NCI-H345 treated with DMSO at 0.1 percent for 48 hours (cell line): ENCODE data around the gene KCNH1.
A peak's percentile ranks its signal among the peaks of the same experiment; 100 is the strongest.

Source experiments
- DNase-seq: peaks from one replicate; lab custom pipeline; 2025; ENCODE audit not compliant: unreplicated experiment; lab: John Stamatoyannopoulos, UW

KCNH1 gene

GRCh38 chr1:210920716-210921694, 212.9 kb downstream of the KCNH1 start:
- no peak for DNase-seq

- no peak for DNase-seq
Observed at GRCh38 chr1:210920258-210920657, 213.7 kb downstream of the KCNH1 start.

GRCh38 chr1:210918893-210919292, 215.1 kb downstream of the KCNH1 start:
- DNase-seq: no peak

GRCh38 chr1:210917560-210918169, 216.3 kb downstream of the KCNH1 start:
- DNase-seq: no peak

- no peak for DNase-seq
Observed at GRCh38 chr1:210916548-210916947, 217.4 kb downstream of the KCNH1 start.

GRCh38 chr1:210915890-210916507, 217.9 kb downstream of the KCNH1 start:
- no peak for DNase-seq

GRCh38 chr1:210912752-210913151, 221.2 kb downstream of the KCNH1 start:
- no peak for DNase-seq

- DNase-seq: no peak
Observed at GRCh38 chr1:210910020-210910575, 223.8 kb downstream of the KCNH1 start.

- DNase-seq: no peak
Observed at GRCh38 chr1:210908791-210909190, 225.2 kb downstream of the KCNH1 start.

- DNase-seq: peak; percentile 64
Observed at GRCh38 chr1:210908257-210908656, 225.7 kb downstream of the KCNH1 start.

GRCh38 chr1:210907251-210907805, 226.6 kb downstream of the KCNH1 start:
- DNase-seq: no peak

- no peak for DNase-seq
Observed at GRCh38 chr1:210905944-210906453, 227.9 kb downstream of the KCNH1 start.

GRCh38 chr1:210905365-210905904, 228.5 kb downstream of the KCNH1 start:
- DNase-seq: no peak

GRCh38 chr1:210901981-210902770, 231.8 kb downstream of the KCNH1 start:
- no peak for DNase-seq

- no peak for DNase-seq
Observed at GRCh38 chr1:210900820-210901219, 233.1 kb downstream of the KCNH1 start.

- DNase-seq: no peak
Observed at GRCh38 chr1:210900079-210900478, 233.9 kb downstream of the KCNH1 start.

GRCh38 chr1:210899676-210900075, 234.3 kb downstream of the KCNH1 start:
- no peak for DNase-seq

GRCh38 chr1:210898473-210898872, 235.5 kb downstream of the KCNH1 start:
- DNase-seq: no peak

GRCh38 chr1:210883821-210884220, 250.1 kb downstream of the KCNH1 start:
- DNase-seq: no peak
